Right atrium auricular region (tissue), 2 donors: ENCODE measurements around the gene PANK4. TPM values are rescaled to one million over a fixed set of nuclear protein-coding genes. Genes with fewer than 3 reads are reported as not detected.

Experiments
- DNase-seq: peaks from one replicate; pipeline ENCODE4 v3.0.0-alpha.2; 2019; ENCODE audit warnings: low spot score
- H3K27ac ChIP-seq, 2 donors: fragments of 200-600 bp; sonication (generic); 1 replicate in 1 of 2; 2 replicates in 1 of 2; pipeline ENCODE4 v1.5.1; 2016 to 2019
- H3K27me3 ChIP-seq, 2 donors: fragments of 200-600 bp; sonication (generic); one replicate each; pipeline versions ENCODE4 v1.5.1 to v1.6.0; 2017 to 2019
- H3K36me3 ChIP-seq: fragments of 200-600 bp; sonication (generic); one replicate; pipeline ENCODE4 v1.5.1; 2016
- H3K4me1 ChIP-seq, 2 donors: fragments of 200-600 bp; sonication (generic); one replicate each; pipeline versions ENCODE4 v1.5.1 to v1.6.0; 2017 to 2019
- H3K4me3 ChIP-seq, 2 donors: fragments of 200-600 bp; sonication (generic); 1 replicate in 1 of 2; 2 replicates in 1 of 2; pipeline ENCODE4 v1.5.1; 2017 to 2019; ENCODE audit warnings: mild to moderate bottlenecking in 1 of 2, moderate library complexity in 1 of 2
- H3K9me3 ChIP-seq, 2 donors: fragments of 200-600 bp; sonication (generic); one replicate each; pipeline ENCODE4 v1.5.1; 2019
- total RNA-seq, 2 donors: library from RNA; depleted of rRNA; stranded (reverse); fragments of >200 nt; gene quantifications; one replicate each; pipeline ENCODE4 v1.1.0, GENCODE V29; 2016
- TF ChIP-seq, protein P1 (sequence below), 2 donors: fragments of 200-600 bp; sonication (generic); IDR thresholded peaks; one replicate each; pipeline ENCODE4 v1.5.1; 2019; ENCODE audit warnings: antibody characterized with exemption in 2 of 2

PANK4 gene
- total RNA-seq, 2 donors from 2014 or later = 27.0 to 41.5 TPM

DNA sequence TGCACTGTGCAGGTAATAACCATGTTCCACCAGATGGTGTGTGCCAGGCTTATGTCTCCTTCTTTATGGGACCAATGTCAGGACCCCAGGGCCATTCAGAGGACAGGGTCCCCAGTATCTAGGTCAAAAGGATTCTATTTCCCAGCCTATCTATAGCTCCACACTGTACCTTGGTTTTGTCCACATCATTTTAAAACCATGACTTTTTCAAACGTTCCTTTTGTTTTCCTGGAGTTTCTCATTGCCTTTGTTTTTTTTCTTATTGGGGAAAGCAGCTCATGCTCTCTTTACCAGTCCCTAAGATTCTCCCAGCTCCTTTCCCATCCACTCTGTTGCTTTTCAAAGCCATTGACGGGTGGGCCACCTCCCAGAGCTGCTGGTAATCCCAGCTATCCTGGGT is 37.7 kb downstream of the PANK4 start:
- Histone ChIP-seq H3K36me3 (no peaks in the 10 kb centered on the region), H3K27me3 (no peaks in the 10 kb centered on the region), H3K27ac (no peak overlapping the region), H3K4me1 (no peaks in the 10 kb centered on the region), H3K9me3 (peaks cover 0 to 5% of the 10 kb centered on the region in 2 donors), H3K4me3 (no peak overlapping the region)
- TF ChIP-seq, protein P1, sequence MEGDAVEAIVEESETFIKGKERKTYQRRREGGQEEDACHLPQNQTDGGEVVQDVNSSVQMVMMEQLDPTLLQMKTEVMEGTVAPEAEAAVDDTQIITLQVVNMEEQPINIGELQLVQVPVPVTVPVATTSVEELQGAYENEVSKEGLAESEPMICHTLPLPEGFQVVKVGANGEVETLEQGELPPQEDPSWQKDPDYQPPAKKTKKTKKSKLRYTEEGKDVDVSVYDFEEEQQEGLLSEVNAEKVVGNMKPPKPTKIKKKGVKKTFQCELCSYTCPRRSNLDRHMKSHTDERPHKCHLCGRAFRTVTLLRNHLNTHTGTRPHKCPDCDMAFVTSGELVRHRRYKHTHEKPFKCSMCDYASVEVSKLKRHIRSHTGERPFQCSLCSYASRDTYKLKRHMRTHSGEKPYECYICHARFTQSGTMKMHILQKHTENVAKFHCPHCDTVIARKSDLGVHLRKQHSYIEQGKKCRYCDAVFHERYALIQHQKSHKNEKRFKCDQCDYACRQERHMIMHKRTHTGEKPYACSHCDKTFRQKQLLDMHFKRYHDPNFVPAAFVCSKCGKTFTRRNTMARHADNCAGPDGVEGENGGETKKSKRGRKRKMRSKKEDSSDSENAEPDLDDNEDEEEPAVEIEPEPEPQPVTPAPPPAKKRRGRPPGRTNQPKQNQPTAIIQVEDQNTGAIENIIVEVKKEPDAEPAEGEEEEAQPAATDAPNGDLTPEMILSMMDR (IDR thresholded peaks at IDR 0.05) = no peak
- no peak for DNase-seq

DNA sequence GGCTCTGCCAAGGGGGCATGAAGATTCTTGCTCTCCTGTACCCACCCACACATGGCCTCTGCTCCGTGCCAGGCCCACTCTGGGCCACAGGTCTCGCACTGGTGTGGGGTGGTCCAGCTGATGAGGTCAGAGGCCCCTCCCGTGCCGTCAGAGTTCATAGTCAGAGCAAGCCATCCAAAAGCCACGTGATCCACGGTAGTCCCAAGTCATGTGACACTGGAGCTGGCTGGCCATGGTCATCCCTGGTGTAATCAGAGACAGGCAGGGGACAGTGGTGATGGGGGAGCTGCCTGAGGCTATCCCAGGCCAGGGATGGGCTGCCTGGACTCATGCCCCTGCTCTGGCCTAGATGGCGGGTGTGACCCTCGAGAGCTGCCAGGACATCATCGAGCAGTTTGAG is 39.8 kb downstream of the PANK4 start:
- peaks cover 0 to 5% of the 10 kb centered on the region in 2 donors for H3K9me3 ChIP-seq
- no peaks in the 10 kb centered on the region for H3K4me1 ChIP-seq
- no peak overlapping the region for H3K4me3 ChIP-seq
- no peaks in the 10 kb centered on the region for H3K36me3 ChIP-seq
- DNase-seq = no peak
- H3K27ac ChIP-seq = no peak overlapping the region
- H3K27me3 ChIP-seq = no peaks in the 10 kb centered on the region
- TF ChIP-seq, protein P1 (IDR thresholded peaks at IDR 0.05) = no peak

DNA sequence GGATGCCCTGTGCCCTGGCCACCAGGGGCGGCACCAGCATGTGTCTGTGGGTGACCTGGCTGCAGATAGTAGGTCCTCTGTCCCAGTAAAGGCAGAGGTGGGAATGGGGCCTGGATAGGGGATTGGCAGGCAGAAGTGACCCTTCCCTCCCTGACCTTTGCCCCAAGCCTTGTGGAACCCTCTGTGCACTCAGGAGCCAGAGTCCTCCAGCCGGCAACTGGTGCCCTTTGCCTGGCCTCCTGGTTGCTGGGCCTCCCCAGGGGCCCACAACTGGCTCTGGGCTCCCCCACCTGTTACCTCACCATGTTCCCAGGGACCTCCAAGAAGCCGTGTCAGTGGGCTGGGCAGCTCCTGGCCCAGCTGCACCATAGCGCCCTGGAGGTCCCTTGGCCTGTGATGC is 40.4 kb downstream of the PANK4 start:
- DNase-seq = no peak
- no peak overlapping the region for H3K27ac ChIP-seq
- no peaks in the 10 kb centered on the region for H3K27me3 ChIP-seq
- TF ChIP-seq, protein P1 (IDR thresholded peaks at IDR 0.05) = no peak
- H3K4me1 ChIP-seq = no peaks in the 10 kb centered on the region
- H3K4me3 ChIP-seq = no peak overlapping the region
- peaks cover 0 to 5% of the 10 kb centered on the region in 2 donors for H3K9me3 ChIP-seq
- H3K36me3 ChIP-seq = no peaks in the 10 kb centered on the region

DNA sequence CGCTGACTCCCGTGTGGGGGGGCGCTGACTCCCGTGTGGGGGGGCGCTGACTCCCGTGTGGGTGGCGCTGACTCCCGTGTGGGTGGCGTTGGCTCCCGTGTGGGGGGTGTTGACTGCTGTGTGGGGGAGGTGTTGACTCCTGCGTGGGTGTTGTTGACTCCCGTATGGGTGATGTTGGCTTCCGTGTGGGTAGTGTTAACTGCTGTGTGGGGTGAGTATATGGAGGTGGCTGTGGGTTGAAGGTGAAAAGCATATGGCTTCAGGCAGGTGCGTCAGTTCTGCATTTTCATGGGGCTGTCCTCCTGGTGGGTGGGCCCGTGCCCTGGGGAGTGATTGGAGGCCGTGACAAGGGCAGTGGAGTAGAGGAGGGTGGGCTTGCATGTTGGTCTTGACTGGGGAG is 42.4 kb downstream of the PANK4 start:
- H3K4me1 ChIP-seq = no peaks in the 10 kb centered on the region
- H3K27me3 ChIP-seq = no peaks in the 10 kb centered on the region
- TF ChIP-seq, protein P1 (IDR thresholded peaks at IDR 0.05) = no peak
- H3K9me3 ChIP-seq = peaks cover 0 to 5% of the 10 kb centered on the region in 2 donors
- no peaks in the 10 kb centered on the region for H3K36me3 ChIP-seq
- DNase-seq = no peak
- no peak overlapping the region for H3K4me3 ChIP-seq
- no peak overlapping the region for H3K27ac ChIP-seq

DNA sequence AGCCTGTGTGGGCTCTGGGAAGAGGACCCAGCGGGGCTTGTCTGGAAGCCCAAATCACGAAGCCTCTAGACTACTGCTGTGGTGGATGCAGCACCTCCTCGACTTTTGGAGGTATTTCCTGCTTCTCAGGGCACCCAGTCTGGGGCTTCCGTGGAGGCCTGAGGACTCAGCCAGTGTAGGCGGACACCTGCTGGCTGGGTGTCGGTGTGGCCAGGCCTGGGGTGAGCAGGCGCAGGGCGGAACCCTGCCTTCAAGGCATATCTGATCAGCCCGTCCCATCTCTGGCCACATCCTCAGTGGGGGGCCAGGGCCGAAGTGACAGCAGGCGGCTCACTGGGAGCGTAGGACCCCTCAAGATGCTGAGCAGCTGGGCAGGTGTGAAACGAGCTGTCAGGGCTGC is 43.4 kb downstream of the PANK4 start:
- no peak for DNase-seq
- Histone ChIP-seq H3K4me3 (no peak overlapping the region), H3K27ac (no peak overlapping the region), H3K27me3 (no peaks in the 10 kb centered on the region), H3K4me1 (no peaks in the 10 kb centered on the region), H3K36me3 (no peaks in the 10 kb centered on the region), H3K9me3 (no peaks in the 10 kb centered on the region)
- TF ChIP-seq, protein P1 (IDR thresholded peaks at IDR 0.05) = no peak

DNA sequence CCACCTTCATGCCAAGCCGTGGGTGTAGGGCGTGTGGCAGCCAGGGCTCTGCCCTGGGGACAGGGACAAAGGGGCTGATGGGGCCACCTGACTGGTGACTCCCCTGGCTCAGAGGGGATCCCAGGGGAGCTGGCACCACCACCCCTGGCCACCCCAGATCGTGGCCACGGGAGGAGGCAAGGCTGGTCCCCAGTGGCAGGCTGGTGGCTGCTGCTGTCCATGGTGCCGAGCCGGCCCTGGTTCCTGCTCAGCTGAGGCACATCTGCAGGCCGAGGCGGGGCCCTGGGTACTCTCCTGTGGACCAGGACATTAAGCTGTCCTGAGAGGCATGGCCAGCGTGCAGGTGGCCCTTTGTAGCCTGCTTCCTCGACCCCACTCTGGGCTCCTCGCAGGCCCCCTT is 43.8 kb downstream of the PANK4 start:
- no peaks in the 10 kb centered on the region for H3K36me3 ChIP-seq
- no peak for DNase-seq
- no peaks in the 10 kb centered on the region for H3K4me1 ChIP-seq
- H3K27ac ChIP-seq = no peak overlapping the region
- H3K9me3 ChIP-seq = no peaks in the 10 kb centered on the region
- TF ChIP-seq, protein P1 (IDR thresholded peaks at IDR 0.05) = no peak
- no peak overlapping the region for H3K4me3 ChIP-seq
- no peaks in the 10 kb centered on the region for H3K27me3 ChIP-seq
